SK-N-MC (cell line): ENCODE data around the gene GGA2.

Source experiments
- EZH2 ChIP-seq: fragments of 200-600 bp; sonication (generic); IDR thresholded peaks from one replicate; pipeline ENCODE4 v1.6.1; 2017; ENCODE audit warnings: antibody characterized with exemption
- POLR2AphosphoS5 ChIP-seq: IDR thresholded peaks from 2 replicates; pipeline ENCODE4 v1.6.1; 2012; ENCODE audit warnings: mild to moderate bottlenecking, low read depth, low read length, borderline replicate concordance

DNA sequence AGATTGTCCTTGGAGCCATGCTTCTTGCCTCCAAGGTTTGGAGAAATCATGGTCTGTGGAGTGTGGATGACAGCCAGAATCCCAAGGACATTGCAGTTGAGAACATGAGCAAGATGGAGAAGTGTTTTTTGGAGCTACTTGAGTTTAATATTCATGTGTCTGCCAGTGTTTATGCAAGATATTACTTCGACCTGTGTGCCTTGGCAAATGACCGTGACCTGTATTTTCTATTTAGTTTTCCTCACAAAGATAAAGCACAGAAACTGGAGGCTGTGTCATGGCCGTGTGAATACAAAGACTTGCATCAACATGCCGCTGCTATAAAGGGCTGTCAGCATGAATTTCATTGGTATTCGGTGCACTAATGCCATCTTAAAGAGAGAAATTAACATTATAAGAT is 9.0 kb downstream of the GGA2 start:
- TF ChIP-seq POLR2AphosphoS5 (no peak), EZH2 (no peak)
